Mucosa of gallbladder (tissue), 1 donor: ENCODE results near the gene UNC5B. TPM values are rescaled to one million over a fixed set of nuclear protein-coding genes. Genes with fewer than 3 reads are reported as not detected.

Source experiments
- DNase-seq: peaks from one replicate; pipeline ENCODE4 v3.0.0-alpha.2; 2020; ENCODE audit warnings: low spot score
- total RNA-seq: library from RNA; stranded (reverse); gene quantifications from one replicate; pipeline ENCODE4 v1.2.1, GENCODE V29; 2021
- donor health status: DM: no; HTN: no; CAD: no.

The UNC5B gene
- total RNA-seq, 1 donor from 2014 or later: 115 TPM

DNA sequence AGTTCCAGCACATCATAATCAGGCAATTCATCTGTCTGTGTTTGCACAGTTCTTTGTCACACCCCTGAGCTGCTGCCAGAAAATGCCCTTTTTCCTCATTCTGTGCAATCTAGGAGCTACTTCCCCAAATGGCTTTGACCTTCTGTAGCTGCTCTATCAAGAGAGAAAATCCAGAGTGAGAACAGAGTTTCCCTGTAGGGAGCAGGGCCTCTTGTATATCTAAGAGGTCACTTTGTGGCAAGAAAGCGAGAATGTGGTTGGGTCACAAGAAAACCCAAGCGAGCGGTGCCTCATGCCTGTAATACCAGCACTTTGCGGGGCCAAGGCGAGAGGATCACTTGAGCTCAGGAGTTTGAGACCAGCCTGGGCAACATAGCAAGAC, 131.0 kb downstream of the UNC5B start:
- DNase-seq: peak; percentile 51

DNA sequence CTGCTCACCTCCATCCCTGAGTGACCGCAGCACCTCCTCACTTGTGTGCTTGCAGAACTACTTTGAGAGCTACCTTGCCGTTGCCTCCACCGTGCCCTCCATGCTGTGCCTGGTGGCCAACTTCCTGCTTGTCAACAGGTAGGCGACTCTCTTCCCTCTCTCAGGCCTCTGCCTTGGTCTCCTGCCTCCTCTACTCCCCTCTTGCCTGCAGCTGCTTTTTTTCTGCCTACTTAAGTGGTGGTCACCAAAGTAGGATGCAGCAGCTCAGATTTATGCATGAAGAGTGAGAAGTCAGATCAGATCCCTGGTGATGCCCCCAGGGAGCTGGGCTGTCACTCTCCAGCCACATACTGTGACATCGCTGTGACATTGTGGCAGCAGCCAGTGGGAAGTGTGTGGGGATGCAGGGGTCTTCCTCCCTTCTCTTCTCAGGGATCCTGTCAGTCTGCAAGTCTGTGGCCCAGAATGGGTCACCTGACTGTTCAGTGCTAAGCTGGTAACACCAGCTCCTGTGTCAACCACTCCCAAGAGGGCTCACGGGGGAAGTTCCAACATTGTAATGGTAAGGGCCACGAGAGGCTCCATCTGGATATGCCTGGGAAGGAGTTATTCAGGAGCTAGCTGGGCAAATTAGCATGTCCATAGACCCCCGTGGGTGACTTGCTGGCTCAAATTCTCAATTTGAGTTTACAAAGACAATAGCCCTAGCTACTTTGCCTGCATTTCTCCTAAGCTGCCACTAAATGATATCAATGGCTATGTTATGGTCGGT, 132.0 kb downstream of the UNC5B start:
- no peak for DNase-seq

DNA sequence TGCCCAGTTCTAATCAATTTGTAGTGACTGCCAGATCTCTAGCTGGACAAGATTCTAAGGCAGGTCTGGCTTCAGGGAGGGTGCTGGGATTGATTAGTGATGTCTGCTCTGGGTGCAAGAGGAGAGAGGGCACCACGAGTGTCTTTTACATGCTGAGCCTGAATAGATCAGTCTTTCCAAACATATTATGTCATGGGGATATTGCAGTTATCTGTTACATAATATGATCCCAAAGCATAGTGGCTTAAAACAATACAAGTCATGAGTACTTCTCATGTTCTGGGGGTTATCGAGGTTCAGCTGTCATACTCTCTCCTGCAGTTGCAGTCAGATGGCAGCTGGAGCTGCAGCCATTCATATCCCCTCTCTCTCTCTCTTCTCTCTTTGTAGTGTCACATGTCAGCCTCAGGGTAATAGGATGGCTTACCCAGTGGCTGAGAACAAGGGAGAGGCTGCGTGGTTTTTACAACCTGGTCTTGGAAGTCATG, 132.7 kb downstream of the UNC5B start:
- no peak for DNase-seq

DNA sequence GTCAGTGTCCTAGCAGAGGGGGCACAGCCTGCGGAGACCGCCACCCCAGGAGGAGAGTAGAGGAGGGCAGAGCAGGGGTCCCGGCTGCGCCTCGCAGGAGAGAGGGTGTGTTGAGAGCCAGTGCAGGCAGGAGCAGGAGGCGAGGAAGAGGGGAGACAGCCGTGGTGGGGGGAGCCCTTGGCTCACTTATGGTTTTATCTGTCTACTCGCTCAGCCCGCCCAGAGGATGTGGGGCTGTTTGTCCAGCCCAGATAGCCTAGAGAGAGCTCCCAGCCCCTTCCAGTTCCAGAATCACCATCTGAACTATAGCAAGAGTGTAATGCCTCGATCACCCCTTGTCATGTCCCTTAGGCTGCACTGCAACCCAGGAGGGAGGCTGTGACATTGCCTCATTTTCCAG, 133.3 kb downstream of the UNC5B start:
- DNase-seq: no peak

DNA sequence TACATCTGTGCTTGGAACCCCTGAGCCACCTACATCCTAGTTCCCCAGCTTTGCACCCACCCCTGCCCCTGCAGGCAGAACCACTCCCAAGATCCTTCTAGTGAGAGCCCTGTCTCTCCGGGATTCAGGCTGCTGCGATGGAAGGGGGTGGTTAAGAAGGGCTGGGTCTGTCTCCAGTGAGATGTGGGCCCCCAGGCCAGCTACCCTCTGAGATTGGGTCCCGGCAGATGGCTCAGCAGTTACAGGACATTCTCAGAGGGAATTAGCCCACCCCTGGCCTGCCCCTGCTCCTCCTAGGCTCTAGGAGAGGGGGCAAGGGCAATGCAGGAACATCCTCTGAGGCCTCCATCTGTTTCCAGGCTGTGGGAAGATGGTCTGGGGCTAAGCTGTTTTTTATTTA, 134.4 kb downstream of the UNC5B start:
- DNase-seq: no peak

DNA sequence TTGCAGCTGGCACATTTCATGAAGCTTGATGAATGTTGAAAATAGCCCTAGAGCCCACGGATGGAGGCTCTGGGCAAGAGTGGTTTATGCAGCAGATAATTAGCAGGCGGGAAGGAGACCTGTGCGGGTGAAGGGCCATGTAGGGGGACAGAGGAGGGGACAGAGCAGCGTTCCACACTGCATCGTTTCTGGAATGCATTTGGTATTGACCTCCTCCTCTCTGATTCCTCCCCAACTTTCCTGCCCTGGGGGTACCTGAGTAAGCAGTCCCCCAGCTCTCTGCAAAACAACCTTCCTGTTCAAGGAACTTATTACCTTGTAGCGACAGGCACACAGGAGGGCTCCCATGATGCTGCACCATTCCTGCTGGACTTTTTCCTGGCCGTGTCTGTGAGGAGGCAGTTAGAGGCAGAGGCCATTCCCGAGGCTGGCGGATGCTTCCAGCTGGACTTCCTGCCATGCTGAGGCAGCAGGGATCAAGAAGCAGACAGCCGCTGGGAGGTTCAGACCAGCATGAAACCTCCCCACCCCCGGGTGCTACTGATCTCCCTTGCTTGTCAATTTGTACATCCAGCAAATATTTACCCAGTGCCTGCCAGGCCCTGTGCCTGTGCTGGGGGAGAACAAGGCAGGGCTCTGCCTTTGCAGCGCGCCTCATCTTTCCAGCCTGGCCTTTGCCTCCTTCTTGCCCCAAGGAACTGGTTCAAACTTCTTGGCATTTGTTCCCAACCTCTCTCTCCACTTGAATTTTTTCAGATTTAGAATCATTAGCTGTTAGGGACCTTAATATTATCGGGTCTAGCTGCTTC, 135.4 kb downstream of the UNC5B start:
- peak; percentile 58 for DNase-seq

DNA sequence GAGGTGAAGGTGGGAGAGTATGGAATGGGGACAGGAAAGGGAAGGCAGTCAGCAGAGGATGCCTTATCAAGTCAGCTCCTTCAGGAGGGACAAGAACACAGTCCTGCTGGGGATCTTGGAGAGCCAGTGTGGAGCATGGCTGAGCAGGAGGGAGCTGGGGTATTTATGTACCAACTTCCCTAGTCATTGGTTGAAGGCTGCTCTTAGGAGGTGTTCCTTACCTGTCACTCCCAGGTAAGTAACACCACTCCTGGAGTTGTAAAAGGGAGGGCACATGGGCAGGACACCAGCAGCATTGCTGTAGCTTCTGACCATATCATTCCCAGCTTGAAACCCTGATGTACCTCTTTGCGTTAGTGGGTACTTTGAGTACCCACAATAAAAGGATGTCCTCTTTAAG, 136.5 kb downstream of the UNC5B start:
- no peak for DNase-seq

DNA sequence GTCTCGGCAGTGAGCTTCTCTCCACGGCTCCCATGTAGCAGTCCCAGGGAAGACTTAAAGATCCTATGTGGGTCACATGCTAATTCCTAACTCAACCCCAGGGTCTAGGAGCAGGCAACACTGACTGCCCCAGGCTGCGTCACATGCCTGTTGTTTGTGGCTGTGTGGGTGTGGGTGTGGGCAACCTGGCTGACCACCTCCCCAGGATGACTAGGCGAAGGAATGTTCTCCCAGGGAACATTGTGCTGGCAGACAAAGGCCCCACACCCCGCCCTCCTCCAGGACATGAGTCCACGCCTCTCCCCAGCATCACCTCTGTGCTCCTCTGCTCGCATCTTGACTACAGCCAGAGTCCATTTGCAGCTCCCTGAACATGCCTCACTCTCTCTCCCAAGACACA, 137.0 kb downstream of the UNC5B start:
- DNase-seq: no peak

DNA sequence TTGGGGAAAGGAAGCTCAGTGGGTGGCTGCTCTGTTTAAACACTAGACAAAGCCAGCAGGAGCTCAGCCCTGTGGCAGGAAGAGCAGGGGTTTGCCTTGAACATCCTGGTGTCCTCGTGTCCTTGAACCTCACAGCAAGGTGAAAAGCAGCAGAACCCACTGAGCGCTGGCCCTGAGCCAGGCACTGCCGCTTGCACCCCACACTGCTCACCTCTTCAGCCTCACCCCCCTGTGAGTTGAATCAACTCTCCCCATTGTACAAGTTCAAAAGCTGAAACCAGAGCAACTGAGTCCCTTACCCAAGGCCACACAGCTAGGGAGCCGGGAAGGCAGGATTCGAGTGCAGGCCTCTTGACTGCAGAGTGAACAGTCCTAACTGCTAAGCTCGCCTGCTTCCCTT, 138.7 kb downstream of the UNC5B start:
- DNase-seq: no peak

DNA sequence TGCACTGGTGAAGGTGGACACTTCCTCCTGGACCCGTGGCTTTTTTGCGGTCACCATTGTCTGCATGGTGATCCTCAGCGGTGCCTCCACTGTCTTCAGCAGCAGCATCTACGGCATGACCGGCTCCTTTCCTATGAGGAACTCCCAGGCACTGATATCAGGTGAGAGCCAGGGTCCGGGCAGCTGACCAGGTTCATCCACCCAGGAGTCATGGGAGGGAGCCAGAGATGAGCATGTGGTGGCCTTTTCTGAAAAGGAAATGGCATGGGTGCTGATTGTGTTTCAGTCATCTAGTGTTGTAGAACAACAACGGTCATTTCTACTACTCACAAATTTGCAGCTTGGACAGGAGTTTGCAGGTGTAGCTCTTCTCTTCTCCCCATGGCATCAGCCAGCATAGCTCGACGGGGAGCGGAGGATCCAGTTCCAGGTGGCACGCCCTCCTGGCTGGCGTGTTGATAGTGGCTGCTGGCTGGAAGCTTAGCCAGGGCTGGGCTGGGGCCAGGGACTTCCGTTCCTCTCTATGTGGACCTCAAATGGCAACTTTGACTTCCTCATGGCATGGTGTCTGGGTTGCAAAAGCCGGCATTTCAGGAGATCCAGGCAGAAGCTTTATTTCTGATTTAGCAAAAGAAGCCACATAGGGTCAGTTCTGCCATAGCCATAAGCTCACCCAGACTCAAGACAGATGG, 139.4 kb downstream of the UNC5B start:
- DNase-seq: peak; percentile 25

Other genes with a start within 250 kb of the UNC5B start
- 11.6 TPM for gene SLC29A3, start 106.7 kb downstream of the UNC5B start, total RNA-seq
- gene CDH23, start 184.3 kb downstream of the UNC5B start, total RNA-seq: 5.1 TPM